DND-41 (cell line): ENCODE data around the gene GRIFIN.

Experiments
- CTCF ChIP-seq: IDR thresholded peaks from 2 replicates; pipeline ENCODE4 v1.5.1; 2012; ENCODE audit warnings: borderline replicate concordance, low read length, moderate library complexity, mild to moderate bottlenecking; ENCODE audit not compliant: poor library complexity, severe bottlenecking; ENCODE audit errors: extremely low read depth
- EZH2 ChIP-seq: IDR thresholded peaks from 3 replicates; pipeline ENCODE4 v1.6.1; 2012; ENCODE audit warnings: borderline replicate concordance, low read depth, mild to moderate bottlenecking, moderate library complexity, low read length, inconsistent platforms; ENCODE audit not compliant: severe bottlenecking

GRCh38 chr7:2518737-2519118 is 42.5 kb upstream of the GRIFIN start:
- TF ChIP-seq CTCF, result no peak
- TF ChIP-seq EZH2, result no peak
